GM23338 (cell line): ENCODE measurements around the gene STK39. TPM values are rescaled to one million over a fixed set of nuclear protein-coding genes. Genes with fewer than 3 reads are reported as not detected.

Source experiments
- ATAC-seq: fragments of 200-7000 bp; cut with Tn5 transposase; 3 replicates; pipeline ENCODE4 v1.9.1; 2020
- DNase-seq: peaks from one replicate; pipeline ENCODE4 v3.0.0-alpha.2; 2015; ENCODE audit warnings: low spot score
- H2AFZ ChIP-seq: fragments of 200-600 bp; sonication (generic); 2 replicates; pipeline ENCODE4 v1.8.0; 2016; ENCODE audit warnings: antibody characterized with exemption, mild to moderate bottlenecking, moderate library complexity
- H3F3A ChIP-seq: fragments of 200-600 bp; sonication (generic); replicated peaks from 2 replicates; pipeline ENCODE4 v1.8.0; 2017; ENCODE audit warnings: antibody characterized with exemption, mixed run types, low read depth
- H3K27ac ChIP-seq: fragments of 200-600 bp; sonication (generic); 2 replicates; pipeline ENCODE4 v1.6.1; 2016; ENCODE audit warnings: low read depth
- H3K27me3 ChIP-seq: fragments of 200-600 bp; sonication (generic); 2 replicates; pipeline ENCODE4 v1.8.0; 2016; ENCODE audit warnings: mild to moderate bottlenecking, mixed run types, moderate library complexity; ENCODE audit not compliant: insufficient read depth
- H3K36me3 ChIP-seq: fragments of 200-600 bp; sonication (generic); 2 replicates; pipeline ENCODE4 v1.8.0; 2016; ENCODE audit warnings: mild to moderate bottlenecking; ENCODE audit not compliant: insufficient read depth
- H3K4me1 ChIP-seq: fragments of 200-600 bp; sonication (generic); 2 replicates; pipeline ENCODE4 v1.8.0; 2016; ENCODE audit warnings: mild to moderate bottlenecking, moderate library complexity; ENCODE audit not compliant: insufficient read depth
- H3K4me2 ChIP-seq: fragments of 200-600 bp; sonication (generic); 2 replicates; pipeline ENCODE4 v1.7.1; 2017; ENCODE audit warnings: mixed run types
- H3K4me3 ChIP-seq: fragments of 200-600 bp; sonication (generic); 2 replicates; pipeline ENCODE4 v1.6.1; 2016; ENCODE audit warnings: mixed run types
- H3K79me2 ChIP-seq: fragments of 200-600 bp; sonication (generic); replicated peaks from 2 replicates; pipeline ENCODE4 v1.8.0; 2017; ENCODE audit warnings: mild to moderate bottlenecking; ENCODE audit not compliant: insufficient read depth
- H3K9me2 ChIP-seq: fragments of 200-600 bp; sonication (generic); 2 replicates; pipeline ENCODE4 v1.8.0; 2017; ENCODE audit not compliant: insufficient read depth
- H4K20me1 ChIP-seq: fragments of 200-600 bp; sonication (generic); replicated peaks from 2 replicates; pipeline ENCODE4 v1.8.0; 2017; ENCODE audit warnings: mild to moderate bottlenecking; ENCODE audit not compliant: insufficient read depth
- H3K27ac Mint-ChIP-seq: 2 replicates; pipeline ENCODE4 v1.8.0; 2020; ENCODE audit warnings: inconsistent platforms, mild to moderate bottlenecking, moderate library complexity, mixed read lengths
- H3K27me3 Mint-ChIP-seq: 3 replicates; pipeline ENCODE4 v1.8.0; 2022; ENCODE audit warnings: low read depth, mild to moderate bottlenecking, moderate library complexity, mixed read lengths, inconsistent platforms; ENCODE audit not compliant: insufficient read depth, poor library complexity
- H3K36me3 Mint-ChIP-seq: 3 replicates; pipeline ENCODE4 v1.8.0; 2021; ENCODE audit warnings: low read depth, mild to moderate bottlenecking, inconsistent platforms, moderate library complexity, mixed read lengths
- H3K4me1 Mint-ChIP-seq: 3 replicates; pipeline ENCODE4 v1.8.0; 2020; ENCODE audit warnings: mild to moderate bottlenecking, inconsistent platforms, mixed read lengths
- H3K4me3 Mint-ChIP-seq: 3 replicates; pipeline ENCODE4 v1.8.0; 2021; ENCODE audit warnings: moderate library complexity, mild to moderate bottlenecking, inconsistent platforms, mixed read lengths
- H3K9me3 Mint-ChIP-seq: 3 replicates; pipeline ENCODE4 v1.8.0; 2020; ENCODE audit warnings: moderate library complexity, mild to moderate bottlenecking, inconsistent platforms, mixed read lengths
- CREB1 ChIP-seq: fragments of 250-450 bp; sonication (Bioruptor Pico); IDR thresholded peaks from 2 replicates; pipeline ENCODE4 v1.5.0; 2020; ENCODE audit warnings: low read depth, mild to moderate bottlenecking, moderate library complexity
- CTCF ChIP-seq, 2 experiments: fragments of 200-600 bp in 1 of 2; sonication (generic) in 1 of 2; conservative IDR thresholded peaks; 2 replicates each; pipeline versions ENCODE4 v1.5.1 to v1.6.1; 2016 to 2017; ENCODE audit warnings: antibody characterized with exemption in 2 of 2, low read depth in 2 of 2, mild to moderate bottlenecking in 2 of 2, moderate library complexity in 1 of 2
- ETS1 ChIP-seq: IDR thresholded peaks from 2 replicates; pipeline ENCODE4 v1.6.1; 2016; ENCODE audit warnings: antibody characterized with exemption
- EZH2 ChIP-seq: fragments of 200-600 bp; sonication (generic); IDR thresholded peaks from one replicate; pipeline ENCODE4 v1.8.0; 2017; ENCODE audit warnings: antibody characterized with exemption, mild to moderate bottlenecking, low read depth; ENCODE audit not compliant: unreplicated experiment
- EZH2phosphoT487 ChIP-seq: fragments of 200-600 bp; sonication (generic); IDR thresholded peaks from one replicate; pipeline ENCODE4 v1.8.1; 2018; ENCODE audit warnings: antibody characterized with exemption; ENCODE audit not compliant: unreplicated experiment
- JUNB ChIP-seq: IDR thresholded peaks from one replicate; pipeline ENCODE4 v1.6.1; 2016; ENCODE audit warnings: antibody characterized with exemption; ENCODE audit not compliant: unreplicated experiment
- NANOG ChIP-seq: IDR thresholded peaks from 2 replicates; pipeline ENCODE4 v1.6.1; 2016; ENCODE audit warnings: antibody characterized with exemption, borderline replicate concordance
- POLR2AphosphoS5 ChIP-seq: IDR thresholded peaks from 2 replicates; pipeline ENCODE4 v1.6.1; 2016; ENCODE audit warnings: antibody characterized with exemption, low read depth
- REST ChIP-seq: IDR thresholded peaks from one replicate; pipeline ENCODE4 v1.6.1; 2018; ENCODE audit warnings: antibody characterized with exemption; ENCODE audit not compliant: unreplicated experiment
- STAT1 ChIP-seq: IDR thresholded peaks from one replicate; pipeline ENCODE4 v1.6.1; 2016; ENCODE audit warnings: antibody characterized with exemption; ENCODE audit not compliant: unreplicated experiment
- ZNF114 ChIP-seq: fragments of 250-450 bp; sonication (Bioruptor Pico); IDR thresholded peaks from 2 replicates; pipeline ENCODE4 v1.5.0; 2020; ENCODE audit warnings: mild to moderate bottlenecking, moderate library complexity
- ZNF331 ChIP-seq: fragments of 250-450 bp; sonication (Bioruptor Pico); IDR thresholded peaks from 2 replicates; pipeline ENCODE4 v1.5.0; 2020; ENCODE audit warnings: low read depth, mild to moderate bottlenecking, moderate library complexity
- ZNF462 ChIP-seq: fragments of 250-450 bp; sonication (Bioruptor Pico); IDR thresholded peaks from 2 replicates; pipeline ENCODE4 v1.5.0; 2020; ENCODE audit warnings: mild to moderate bottlenecking, moderate library complexity
- polyA plus RNA-seq: library from polyadenylated mRNA; unstranded; fragments of >200 nt; fragmentation: Nextera tagmentation; extraction: Ambion mirVana; gene quantifications from 2 replicates; pipeline ENCODE4 v1.2.1, GENCODE V29; 2016
- total RNA-seq: library from RNA; depleted of rRNA; stranded (reverse); fragments of >200 nt; shearing (Covaris generic); gene quantifications from 2 replicates; pipeline ENCODE4 v1.2.3, GENCODE V29; 2014

Gene STK39
- total and polyA plus RNA-seq, 2 experiments from 2014 or later: 9.5 to 16.9 TPM

- Histone ChIP-seq H3K27me3 (no peaks in the 10 kb centered on the region), H3K4me1 (no peaks in the 10 kb centered on the region), H3K9me2 (no peaks in the 10 kb centered on the region), H3K4me2 (no peak overlapping the region), H2AFZ (no peak overlapping the region), H3K4me3 (no peak overlapping the region), H3K79me2 (no peaks in the 10 kb centered on the region), H3F3A (no peaks in the 10 kb centered on the region), H4K20me1 (no peaks in the 10 kb centered on the region), H3K27ac (no peak overlapping the region), H3K36me3 (no peaks in the 10 kb centered on the region)
- TF ChIP-seq CREB1 (CRISPR knock-in tag) (no peak), ZNF462 (CRISPR knock-in tag) (no peak), ZNF114 (no peak), EZH2 (no peak), REST (no peak), POLR2AphosphoS5 (no peak), JUNB (no peak), ETS1 (no peak), NANOG (no peak), CTCF (conservative IDR thresholded peaks at IDR 0.05; ENCODE audit: low read depth in 2 of 2) (no peak), EZH2phosphoT487 (no peak), ZNF331 (no peak), STAT1 (no peak)
- Mint-ChIP-seq H3K36me3 (no peaks in the 10 kb centered on the region), H3K27ac (no peak overlapping the region), H3K4me3 (no peak overlapping the region), H3K4me1 (peaks cover 10% of the 10 kb centered on the region), H3K9me3 (no peaks in the 10 kb centered on the region), H3K27me3 (no peaks in the 10 kb centered on the region)
- DNase-seq (no peak), ATAC-seq (no peak)
Measured at GRCh38 chr2:168212866-168213265, 34.5 kb downstream of the STK39 start.
